ENCODE measurements around the gene TMEM132D.

GRCh38 chr12:129589503-129589902, 314.3 kb downstream of the TMEM132D start:
- TF ChIP-seq FOXK1 (CRISPR knock-in tag; IDR thresholded peaks at IDR 0.05) = no peak
- TF ChIP-seq CTCF (IDR thresholded peaks at IDR 0.05) = no peak
- TF ChIP-seq ZNF512 (CRISPR knock-in tag; IDR thresholded peaks at IDR 0.05; ENCODE audit: borderline replicate concordance) = no peak
- TF ChIP-seq CREM (CRISPR knock-in tag; IDR thresholded peaks at IDR 0.05) = no peak
- TF ChIP-seq ZNF121 (CRISPR knock-in tag; IDR thresholded peaks at IDR 0.05) = no peak
- TF ChIP-seq ESRRA (CRISPR knock-in tag; IDR thresholded peaks at IDR 0.05; ENCODE audit: borderline replicate concordance) = no peak

All from WTC11 (cell line).